HG02571 (cell line): ENCODE data around the gene LGALS13.
"Not testable (repeated sequence)": the region's sequence is repeated elsewhere in the genome, so short reads cannot be mapped to it uniquely, and the experiment has no call there.

Experiments used
- ATAC-seq: cut with Tn5 transposase; IDR thresholded peaks from one replicate; pipeline ENCODE4 v1.9.1; 2021; ENCODE audit warnings: mild to moderate bottlenecking, moderate library complexity; ENCODE audit not compliant: unreplicated experiment

The LGALS13 gene

GRCh38 chr19:39613597-39613996, 11.3 kb downstream of the LGALS13 start:
- ATAC-seq, result no peak

GRCh38 chr19:39617745-39618144, 15.4 kb downstream of the LGALS13 start:
- no peak for ATAC-seq

DNA sequence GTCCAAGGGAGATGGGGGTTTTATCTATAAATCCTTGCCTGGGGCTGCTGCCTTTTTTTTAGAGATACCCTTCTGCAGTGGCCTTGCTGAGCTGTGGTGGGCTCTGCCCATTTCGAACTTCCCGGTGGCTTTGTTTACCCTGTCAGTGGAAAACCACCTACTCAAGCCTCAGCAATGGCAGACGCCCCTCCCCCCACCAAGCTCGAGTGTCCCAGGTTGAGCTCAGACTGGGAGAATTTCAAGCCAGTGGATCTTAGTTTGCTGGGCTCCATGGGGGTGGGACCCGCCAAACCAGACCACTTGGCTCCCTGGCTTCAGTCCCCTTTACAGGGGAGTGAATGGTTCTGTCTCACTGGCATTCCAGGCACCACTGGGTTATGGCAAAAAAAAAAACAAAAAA, 21.6 kb downstream of the LGALS13 start:
- ATAC-seq, result no peak

- not testable (repeated sequence) for ATAC-seq
Observed at GRCh38 chr19:39627631-39628030, 25.3 kb downstream of the LGALS13 start.

DNA sequence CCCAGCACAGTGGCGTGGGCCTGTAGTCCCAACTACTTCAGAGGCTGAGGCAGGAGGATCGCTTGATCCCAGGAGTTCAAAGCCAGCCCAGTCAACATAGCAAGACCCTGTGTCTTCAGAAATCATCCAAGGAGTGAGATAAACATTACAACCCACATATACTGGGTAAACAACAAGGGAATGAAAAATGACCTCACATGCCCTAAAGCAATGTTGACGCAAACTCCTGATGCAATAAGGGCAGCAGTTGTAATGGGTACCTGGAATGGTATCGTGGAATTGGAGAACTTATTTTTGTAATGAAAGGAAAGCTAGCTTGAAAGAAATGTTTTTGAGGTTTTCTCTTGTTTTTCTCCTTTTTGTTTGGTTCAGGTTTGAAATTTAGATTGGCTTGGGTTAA, 28.9 kb downstream of the LGALS13 start:
- no peak for ATAC-seq

- no peak for ATAC-seq
Observed at GRCh38 chr19:39631626-39632025, 29.3 kb downstream of the LGALS13 start.

DNA sequence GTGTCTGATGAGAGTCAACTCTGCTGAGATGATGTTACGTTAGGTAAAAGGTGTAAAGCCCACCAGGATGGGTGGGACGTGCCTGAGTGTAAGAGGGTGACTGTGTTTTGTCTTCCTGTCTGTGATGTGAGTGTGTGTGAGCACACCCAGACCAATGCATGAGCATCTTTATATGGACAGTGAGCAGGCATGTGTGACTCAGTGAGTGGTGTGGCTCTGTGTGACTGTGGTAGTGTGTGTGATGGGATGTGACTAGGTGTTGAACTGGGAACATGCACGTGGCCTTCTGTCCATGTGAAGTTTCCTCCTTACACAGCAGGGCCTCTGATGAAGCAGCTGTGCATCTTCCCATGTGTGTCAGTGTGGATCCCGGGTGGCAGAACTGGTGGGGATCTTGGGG, 35.6 kb downstream of the LGALS13 start:
- no peak for ATAC-seq

- no peak for ATAC-seq
Observed at GRCh38 chr19:39641773-39642172, 39.4 kb downstream of the LGALS13 start.

DNA sequence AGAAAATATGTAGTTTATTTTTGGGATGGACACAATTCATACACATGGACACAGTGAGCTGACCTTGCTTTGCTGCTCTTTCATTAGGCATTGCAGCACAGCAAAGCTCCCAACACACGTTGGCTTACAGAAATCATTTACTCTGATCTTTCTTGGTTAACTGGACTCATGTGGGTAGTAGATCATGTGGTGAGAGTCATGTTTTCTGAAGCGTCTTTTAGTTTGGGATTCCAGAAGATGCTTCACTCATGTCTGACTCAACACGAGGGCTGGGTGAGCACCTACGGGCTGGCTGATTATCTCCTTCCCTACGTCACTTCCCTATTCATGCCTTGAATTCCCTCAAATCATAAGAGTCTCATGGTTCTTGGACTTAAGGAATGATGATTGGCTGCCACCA, 41.3 kb downstream of the LGALS13 start:
- ATAC-seq, result no peak

DNA sequence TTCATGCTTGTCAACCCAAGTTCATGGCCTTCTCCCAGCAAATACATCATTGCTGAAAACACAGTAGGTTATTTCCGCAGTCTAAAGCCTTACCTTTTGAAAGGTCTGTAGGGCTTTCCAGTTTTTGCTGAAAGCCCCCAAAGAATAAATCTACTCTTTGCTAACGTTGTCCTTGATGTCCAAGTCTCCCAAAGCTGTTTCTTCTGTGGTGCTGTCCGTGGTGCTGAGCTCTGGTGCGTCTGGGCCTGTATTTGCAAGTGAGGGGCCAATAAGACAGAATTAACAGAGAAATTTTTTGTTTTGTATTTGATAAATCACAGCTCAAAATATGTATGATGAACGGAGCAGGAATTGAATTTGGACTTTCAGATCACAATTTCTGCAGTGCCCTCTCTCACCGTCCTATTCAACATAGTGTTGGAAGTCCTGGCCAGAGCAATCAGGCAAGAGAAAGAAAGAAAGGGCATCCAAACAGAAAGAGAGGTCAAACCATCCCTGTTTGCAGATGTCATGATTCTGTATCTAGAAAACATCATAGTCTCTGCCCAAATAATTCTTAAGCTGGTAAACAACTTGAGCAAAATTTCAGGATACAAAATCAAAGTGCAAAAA, 43.6 kb downstream of the LGALS13 start:
- ATAC-seq, result no peak

GRCh38 chr19:39647918-39648317, 45.6 kb downstream of the LGALS13 start:
- no peak for ATAC-seq

- no peak for ATAC-seq
Observed at GRCh38 chr19:39655613-39656012, 53.3 kb downstream of the LGALS13 start, which contains the start of gene LGALS16. Gene LGALS16 (plus strand): TSS chr19:39655913. CDS start chr19:39655962, 49 bp downstream.
